Tibial nerve (tissue), 4 donors: ENCODE results near the gene LCNL1. TPM values are rescaled to one million over a fixed set of nuclear protein-coding genes. Genes with fewer than 3 reads are reported as not detected.
A peak's percentile ranks its signal among the peaks of the same experiment; 100 is the strongest.

Experiments
- DNase-seq, 2 donors: peaks; one replicate each; pipeline ENCODE4 v3.0.0-alpha.2; 2019; ENCODE audit warnings: low spot score in 2 of 2
- H3K27ac ChIP-seq, 4 donors: fragments of 200-600 bp; sonication (generic) in 3 of 4; one replicate each; pipeline ENCODE4 v1.5.1; 2017 to 2019; ENCODE audit warnings: mild to moderate bottlenecking in 1 of 4
- H3K27me3 ChIP-seq, 2 donors: fragments of 200-600 bp; sonication (generic) in 1 of 2; one replicate each; pipeline versions ENCODE4 v1.5.1 to v1.6.0; 2017 to 2019
- H3K36me3 ChIP-seq, 3 donors: fragments of 200-600 bp; sonication (generic); one replicate each; pipeline ENCODE4 v1.5.1; 2018 to 2019
- H3K4me1 ChIP-seq, 4 donors: fragments of 200-600 bp; sonication (generic) in 3 of 4; one replicate each; pipeline ENCODE4 v1.5.1; 2017 to 2019
- H3K4me3 ChIP-seq, 4 donors: fragments of 200-600 bp; sonication (generic) in 3 of 4; one replicate each; pipeline ENCODE4 v1.5.1; 2017 to 2019; ENCODE audit warnings: mild to moderate bottlenecking in 1 of 4, moderate library complexity in 1 of 4
- H3K9me3 ChIP-seq, 4 donors: fragments of 200-600 bp; sonication (generic) in 3 of 4; one replicate each; pipeline ENCODE4 v1.5.1; 2017 to 2019
- EP300 ChIP-seq, 2 donors: sonication (generic); formaldehyde crosslinking; IDR thresholded peaks; one replicate each; pipeline ENCODE4 v1.6.1; 2017; ENCODE audit warnings: antibody characterized with exemption in 2 of 2, mild to moderate bottlenecking in 1 of 2
- POLR2A ChIP-seq, 2 donors: fragments of 450-650 bp; IDR thresholded peaks; one replicate each; pipeline ENCODE4 v1.6.1; 2017; ENCODE audit warnings: antibody characterized with exemption in 2 of 2, mild to moderate bottlenecking in 2 of 2, moderate library complexity in 2 of 2
- WGBS, 2 donors: methylation state at CpG; one replicate each; pipeline ENCODE4 v1.1.5; 2018; 5-methylcytosine and 5-hydroxymethylcytosine counted together
- total RNA-seq, 4 donors: library from RNA; depleted of rRNA; stranded (reverse); fragments of >200 nt; gene quantifications; one replicate each; pipeline ENCODE4 v1.1.0, GENCODE V29; 2016
- TF ChIP-seq, protein P1 (sequence below), 5 experiments: fragments of 200-600 bp in 3 of 5; fragments of 450-650 bp in 2 of 5; sonication (generic) in 3 of 5; IDR thresholded peaks; one replicate each; pipeline ENCODE4 v1.5.1; 2016 to 2019; ENCODE audit warnings: antibody characterized with exemption in 5 of 5, mild to moderate bottlenecking in 3 of 5, moderate library complexity in 2 of 5

The LCNL1 gene
- total RNA-seq, 4 donors from 2014 or later, result 14.7 to 86.3 (median 64.3) TPM

- Histone ChIP-seq H3K27ac (peak overlapping the region in 1 of 4 donors; percentile 71), H3K27me3 (peaks cover 0 to 37% of the 10 kb centered on the region in 2 donors), H3K9me3 (no peaks in the 10 kb centered on the region), H3K4me3 (peak overlapping the region in 1 of 4 donors; percentile 68), H3K4me1 (peaks cover 0 to 61% (median 12%) of the 10 kb centered on the region in 4 donors), H3K36me3 (peaks cover 0 to 5% (median 0%) of the 10 kb centered on the region in 3 donors)
- DNase-seq, result no peak
- 37 to 38% methylated on average over 16 of the region's 17 CpGs for WGBS, 2 donors
- TF ChIP-seq, protein P1, sequence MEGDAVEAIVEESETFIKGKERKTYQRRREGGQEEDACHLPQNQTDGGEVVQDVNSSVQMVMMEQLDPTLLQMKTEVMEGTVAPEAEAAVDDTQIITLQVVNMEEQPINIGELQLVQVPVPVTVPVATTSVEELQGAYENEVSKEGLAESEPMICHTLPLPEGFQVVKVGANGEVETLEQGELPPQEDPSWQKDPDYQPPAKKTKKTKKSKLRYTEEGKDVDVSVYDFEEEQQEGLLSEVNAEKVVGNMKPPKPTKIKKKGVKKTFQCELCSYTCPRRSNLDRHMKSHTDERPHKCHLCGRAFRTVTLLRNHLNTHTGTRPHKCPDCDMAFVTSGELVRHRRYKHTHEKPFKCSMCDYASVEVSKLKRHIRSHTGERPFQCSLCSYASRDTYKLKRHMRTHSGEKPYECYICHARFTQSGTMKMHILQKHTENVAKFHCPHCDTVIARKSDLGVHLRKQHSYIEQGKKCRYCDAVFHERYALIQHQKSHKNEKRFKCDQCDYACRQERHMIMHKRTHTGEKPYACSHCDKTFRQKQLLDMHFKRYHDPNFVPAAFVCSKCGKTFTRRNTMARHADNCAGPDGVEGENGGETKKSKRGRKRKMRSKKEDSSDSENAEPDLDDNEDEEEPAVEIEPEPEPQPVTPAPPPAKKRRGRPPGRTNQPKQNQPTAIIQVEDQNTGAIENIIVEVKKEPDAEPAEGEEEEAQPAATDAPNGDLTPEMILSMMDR (IDR thresholded peaks at IDR 0.05), result no peak
- TF ChIP-seq EP300 (IDR thresholded peaks at IDR 0.05), result peak in 1 of 2 donors; percentile 13
Observed at GRCh38 chr9:136981588-136982231, 1.1 kb upstream of the LCNL1 start.

- Histone ChIP-seq H3K27ac (no peak overlapping the region), H3K36me3 (peaks cover 0 to 5% (median 0%) of the 10 kb centered on the region in 3 donors), H3K27me3 (peaks cover 0 to 37% of the 10 kb centered on the region in 2 donors), H3K4me1 (peaks cover 0 to 46% (median 9%) of the 10 kb centered on the region in 4 donors), H3K9me3 (no peaks in the 10 kb centered on the region), H3K4me3 (no peak overlapping the region)
- DNase-seq, result no peak
- WGBS, 2 donors, result 88 to 96% methylated on average over 4 to 7 of the region's 9 CpGs
- no peak for TF ChIP-seq EP300 (IDR thresholded peaks at IDR 0.05)
- TF ChIP-seq, protein P1 (IDR thresholded peaks at IDR 0.05), result no peak
Observed at GRCh38 chr9:136983167-136983566, 374 bp downstream of the LCNL1 start.

GRCh38 chr9:136983656-136984314 lies 992 bp downstream of the LCNL1 start:
- H3K9me3 ChIP-seq, result no peaks in the 10 kb centered on the region
- no peak overlapping the region for H3K27ac ChIP-seq
- TF ChIP-seq POLR2A (IDR thresholded peaks at IDR 0.05), result no peak
- TF ChIP-seq EP300 (IDR thresholded peaks at IDR 0.05), result peak in 1 of 2 donors; percentile 33
- peaks cover 0 to 37% of the 10 kb centered on the region in 2 donors for H3K27me3 ChIP-seq
- no peak for DNase-seq
- peaks cover 0 to 5% (median 0%) of the 10 kb centered on the region in 3 donors for H3K36me3 ChIP-seq
- WGBS, 2 donors, result 74 to 84% methylated on average over 9 to 11 of the region's 11 CpGs
- peaks cover 0 to 42% (median 9%) of the 10 kb centered on the region in 4 donors for H3K4me1 ChIP-seq
- no peak overlapping the region for H3K4me3 ChIP-seq

- H3K4me1 ChIP-seq, result peaks cover 0 to 37% (median 9%) of the 10 kb centered on the region in 4 donors
- H3K27me3 ChIP-seq, result peaks cover 0 to 37% of the 10 kb centered on the region in 2 donors
- TF ChIP-seq, protein P1 (IDR thresholded peaks at IDR 0.05), result no peak
- TF ChIP-seq POLR2A (IDR thresholded peaks at IDR 0.05), result peak in 1 of 2 donors; percentile 15
- no peak for DNase-seq
- no peaks in the 10 kb centered on the region for H3K9me3 ChIP-seq
- no peak overlapping the region for H3K27ac ChIP-seq
- WGBS, 2 donors, result 56 to 66% methylated on average over 18 to 27 of the region's 29 CpGs
- no peak overlapping the region for H3K4me3 ChIP-seq
- H3K36me3 ChIP-seq, result peaks cover 0 to 5% (median 0%) of the 10 kb centered on the region in 3 donors
Observed at GRCh38 chr9:136984464-136985026, 1.8 kb downstream of the LCNL1 start.

DNA sequence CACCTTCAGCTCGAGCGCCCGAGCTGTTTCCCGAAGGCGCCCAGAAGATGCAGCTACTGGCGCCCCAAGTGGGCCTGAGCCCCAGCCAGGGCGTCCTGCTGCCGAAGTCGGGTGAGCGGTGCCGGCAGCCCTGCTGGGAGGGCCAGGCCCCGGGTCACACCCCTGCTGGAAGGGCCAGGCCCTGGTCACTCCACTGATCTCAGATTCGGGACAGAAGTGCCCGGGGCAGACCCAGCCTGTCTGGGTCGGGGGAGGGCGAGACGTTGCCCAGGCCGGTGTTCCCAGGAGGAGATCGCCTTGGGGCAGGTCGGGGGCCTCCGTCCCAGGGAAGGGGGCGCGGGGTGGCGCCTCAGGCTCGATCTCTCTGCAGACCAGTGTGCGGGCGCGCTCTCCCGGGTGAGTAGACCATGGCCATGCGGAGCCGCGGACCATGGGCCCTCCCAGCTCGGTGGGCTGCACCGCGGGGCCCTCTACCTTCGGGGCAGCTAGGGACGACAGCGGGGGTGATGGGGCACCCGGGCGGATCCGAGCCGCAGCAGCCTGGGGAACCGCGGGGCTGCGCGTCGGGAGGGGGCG lies 2.3 kb downstream of the LCNL1 start:
- DNase-seq, result no peak
- 31 to 33% methylated on average over 6 to 31 of the region's 48 CpGs for WGBS, 2 donors
- TF ChIP-seq POLR2A (IDR thresholded peaks at IDR 0.05) (no peak), EP300 (IDR thresholded peaks at IDR 0.05) (no peak)
- TF ChIP-seq, protein P1 (IDR thresholded peaks at IDR 0.05), result no peak
- peaks cover 0 to 32% (median 9%) of the 10 kb centered on the region in 4 donors for H3K4me1 ChIP-seq
- H3K36me3 ChIP-seq, result peaks cover 0 to 5% (median 0%) of the 10 kb centered on the region in 3 donors
- peaks cover 0 to 37% of the 10 kb centered on the region in 2 donors for H3K27me3 ChIP-seq
- H3K9me3 ChIP-seq, result no peaks in the 10 kb centered on the region
- H3K4me3 ChIP-seq, result peak overlapping the region in 1 of 4 donors; percentile 5
- H3K27ac ChIP-seq, result no peak overlapping the region
